Measurements from ENCODE around the gene SNED1.

SNED1 gene

GRCh38 chr2:240992572-240993291, 5.7 kb upstream of the SNED1 start:
- DNase-seq, result no peak

- DNase-seq, result no peak
Observed at GRCh38 chr2:240993446-240994170, 4.8 kb upstream of the SNED1 start.

DNA sequence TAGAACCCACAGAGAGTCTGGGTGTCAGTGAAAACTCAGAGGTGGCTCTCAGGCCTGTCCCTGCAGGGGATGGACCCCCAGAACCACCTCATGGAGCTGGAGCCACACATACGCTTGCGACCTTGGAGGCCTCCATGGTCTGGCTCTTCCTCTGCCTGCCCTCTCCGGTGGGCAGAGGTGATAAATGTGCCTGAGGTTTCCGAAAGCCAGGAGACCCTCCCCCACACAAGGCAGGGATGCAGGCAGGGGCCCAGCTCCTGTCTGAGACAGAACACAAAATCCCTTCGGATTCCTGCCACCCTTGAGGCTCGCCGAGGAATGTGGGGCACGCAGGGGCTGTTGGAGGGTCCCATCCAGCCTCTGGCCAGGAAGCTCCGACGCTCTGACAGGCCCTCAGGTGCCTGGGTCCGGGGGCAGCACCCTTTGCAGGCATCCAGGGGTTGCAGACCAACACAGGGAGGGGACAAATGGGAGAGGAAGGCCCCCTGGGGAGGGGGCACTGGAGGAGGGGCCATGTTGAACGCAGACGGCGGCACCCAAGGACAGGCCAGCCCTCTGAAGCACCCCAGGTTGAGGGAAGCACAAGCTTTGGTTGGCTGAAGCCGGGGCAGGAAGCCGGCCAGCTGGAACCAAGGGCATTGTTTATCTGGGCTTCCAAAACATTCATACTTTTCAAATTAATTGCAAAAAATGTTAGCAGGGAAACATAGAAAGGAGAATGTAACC, 4.1 kb upstream of the SNED1 start:
- no peak for DNase-seq

- DNase-seq, result no peak
Observed at GRCh38 chr2:240995041-240996021, 3.1 kb upstream of the SNED1 start.

- DNase-seq, result no peak
Observed at GRCh38 chr2:240996161-240996833, 2.1 kb upstream of the SNED1 start.

DNA sequence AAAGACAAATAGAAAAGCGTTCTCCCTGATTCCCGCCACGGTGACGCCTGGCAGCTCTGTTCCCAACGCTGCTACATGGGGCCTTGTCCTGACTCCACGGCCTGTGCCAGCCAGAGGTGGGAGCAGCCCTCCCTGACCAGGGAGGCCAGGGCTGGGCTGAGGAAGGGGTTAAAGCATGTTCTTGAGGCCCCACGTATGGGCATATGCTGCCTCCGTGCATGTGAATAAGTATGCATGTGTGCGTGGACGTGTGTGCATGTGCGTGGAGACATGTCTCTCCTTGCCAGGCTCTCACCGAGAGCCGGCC, 1.6 kb upstream of the SNED1 start:
- no peak for DNase-seq

GRCh38 chr2:240997141-240997855, 1.1 kb upstream of the SNED1 start:
- DNase-seq, result no peak

GRCh38 chr2:240998706-240998994, 232 bp downstream of the SNED1 start:
- DNase-seq, result no peak

- DNase-seq, result no peak
Observed at GRCh38 chr2:240998995-240999791, 775 bp downstream of the SNED1 start.

DNA sequence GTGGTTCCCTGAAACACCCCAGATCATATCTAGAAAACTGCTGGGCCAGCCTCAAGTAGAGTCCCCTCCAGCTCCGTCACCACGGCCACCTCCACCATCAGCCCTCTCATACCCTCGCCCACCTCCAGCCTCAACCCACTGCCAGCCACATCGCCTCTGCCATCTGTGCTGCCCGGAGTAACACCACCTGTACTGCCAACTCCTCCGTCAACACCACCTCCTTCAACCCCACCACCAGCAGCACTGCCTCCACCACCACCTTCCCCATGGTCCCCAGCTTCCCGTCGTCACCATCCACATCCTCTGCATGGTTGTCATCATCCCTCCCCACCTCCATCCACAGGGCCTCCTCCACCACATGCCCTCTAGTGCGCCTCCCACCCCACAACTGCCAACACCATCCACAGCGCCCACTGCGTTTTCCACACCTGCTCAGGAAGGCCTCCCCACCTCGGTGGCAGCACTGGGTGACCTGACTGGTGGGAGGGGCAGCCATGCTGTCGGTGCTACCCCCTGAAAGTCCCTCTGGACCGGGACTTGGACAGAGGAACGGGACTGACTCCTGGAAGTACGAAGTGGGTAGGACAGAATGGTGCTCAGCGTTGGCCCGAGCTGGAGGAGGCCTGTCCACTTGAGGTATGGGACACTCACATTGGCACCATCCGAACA, 1.6 kb downstream of the SNED1 start:
- DNase-seq, result no peak

- DNase-seq, result no peak
Observed at GRCh38 chr2:241000831-241001321, 2.5 kb downstream of the SNED1 start.

GRCh38 chr2:241001413-241002274, 3.2 kb downstream of the SNED1 start:
- no peak for DNase-seq

GRCh38 chr2:241002275-241003046, 4.0 kb downstream of the SNED1 start:
- no peak for DNase-seq

GRCh38 chr2:241003047-241003360, 4.6 kb downstream of the SNED1 start:
- DNase-seq, result no peak

DNA sequence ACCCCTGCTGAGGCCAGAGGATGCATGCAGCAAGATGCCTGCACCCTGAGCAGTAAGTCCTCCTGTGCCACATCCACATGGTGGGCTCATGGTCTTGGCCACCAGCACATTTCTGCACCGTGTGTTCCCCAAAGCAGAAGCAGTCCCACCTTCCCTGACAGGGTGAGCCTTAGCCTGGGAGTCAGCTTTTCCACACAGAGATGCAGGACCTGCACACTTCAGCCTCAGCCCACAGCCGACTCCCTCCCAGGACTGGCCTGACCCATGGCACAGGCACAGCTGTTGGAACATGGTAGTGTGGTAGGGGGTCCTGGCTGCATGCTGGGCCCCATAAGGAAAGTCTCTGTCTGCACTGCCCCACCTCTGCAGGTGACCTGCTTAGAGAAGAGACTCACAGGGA, 5.0 kb downstream of the SNED1 start:
- no peak for DNase-seq

- DNase-seq, result no peak
Observed at GRCh38 chr2:241003830-241004564, 5.6 kb downstream of the SNED1 start.

DNA sequence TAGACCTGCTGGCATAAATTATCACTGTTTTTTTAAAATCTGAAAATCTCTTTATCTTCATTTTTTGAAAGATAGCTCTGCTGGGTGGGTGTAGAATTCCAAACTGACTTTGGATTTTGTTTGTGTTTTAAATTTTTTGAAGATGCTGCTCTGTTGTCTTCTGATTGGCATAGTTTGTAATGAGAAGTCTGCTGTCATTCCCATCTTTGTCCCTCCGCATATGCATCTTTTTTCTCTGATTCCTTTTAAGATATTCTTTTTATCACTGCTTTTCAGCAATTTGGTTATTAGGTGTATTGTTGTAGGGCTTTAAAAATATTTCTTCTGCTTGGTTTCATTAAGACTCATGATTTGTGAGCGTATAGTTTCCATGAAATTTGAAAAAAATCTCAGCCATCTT, 7.2 kb downstream of the SNED1 start:
- no peak for DNase-seq

- no peak for DNase-seq
Observed at GRCh38 chr2:241006412-241006811, 8.0 kb downstream of the SNED1 start.

All from NCI-H524 (cell line).